ENCODE data around the gene PAX7.

DNA sequence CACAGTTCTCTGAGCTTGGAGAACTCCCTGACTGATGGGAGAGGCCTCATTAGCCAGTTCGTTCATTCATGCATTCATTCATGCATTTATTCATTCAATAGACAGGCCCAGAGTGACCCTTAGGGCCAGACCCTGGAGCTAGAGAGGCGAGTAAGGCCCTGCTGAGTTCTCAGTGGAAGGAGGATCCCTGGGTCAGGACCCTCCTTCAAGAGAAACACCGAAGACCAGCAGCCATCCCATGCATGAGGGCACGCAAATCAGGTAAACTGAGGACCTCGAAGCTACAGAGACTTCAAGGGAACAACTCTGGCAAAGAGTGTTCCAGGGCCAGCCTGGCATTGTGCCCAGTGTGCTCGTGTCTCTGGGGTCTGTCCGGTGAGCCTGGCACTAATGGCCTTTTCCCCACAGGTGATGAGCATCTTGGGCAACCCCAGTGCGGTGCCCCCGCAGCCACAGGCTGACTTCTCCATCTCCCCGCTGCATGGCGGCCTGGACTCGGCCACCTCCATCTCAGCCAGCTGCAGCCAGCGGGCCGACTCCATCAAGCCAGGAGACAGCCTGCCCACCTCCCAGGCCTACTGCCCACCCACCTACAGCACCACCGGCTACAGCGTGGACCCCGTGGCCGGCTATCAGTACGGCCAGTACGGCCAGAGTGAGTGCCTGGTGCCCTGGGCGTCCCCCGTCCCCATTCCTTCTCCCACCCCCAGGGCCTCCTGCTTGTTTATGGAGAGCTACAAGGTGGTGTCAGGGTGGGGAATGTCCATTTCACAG is 104.8 kb downstream of the PAX7 start:
- TF ChIP-seq PPARA (CRISPR knock-in tag; IDR thresholded peaks at IDR 0.05; ENCODE audit: borderline replicate concordance) (no peak), ZFP3 (CRISPR knock-in tag; IDR thresholded peaks at IDR 0.05) (no peak), GLIS3 (CRISPR knock-in tag; IDR thresholded peaks at IDR 0.05) (no peak), CSDC2 (CRISPR knock-in tag; IDR thresholded peaks at IDR 0.05) (no peak), ARNTL (CRISPR knock-in tag; IDR thresholded peaks at IDR 0.05; ENCODE audit: borderline replicate concordance, low read depth) (no peak), SNAI2 (CRISPR knock-in tag; IDR thresholded peaks at IDR 0.05) (no peak), ZNF70 (CRISPR knock-in tag; IDR thresholded peaks at IDR 0.05) (no peak), CREB5 (CRISPR knock-in tag; IDR thresholded peaks at IDR 0.05; ENCODE audit: low read depth) (no peak), ZFP30 (CRISPR knock-in tag; IDR thresholded peaks at IDR 0.05) (no peak), PATZ1 (CRISPR knock-in tag; IDR thresholded peaks at IDR 0.05; ENCODE audit: borderline replicate concordance) (no peak)
- TF ChIP-seq, protein P1, sequence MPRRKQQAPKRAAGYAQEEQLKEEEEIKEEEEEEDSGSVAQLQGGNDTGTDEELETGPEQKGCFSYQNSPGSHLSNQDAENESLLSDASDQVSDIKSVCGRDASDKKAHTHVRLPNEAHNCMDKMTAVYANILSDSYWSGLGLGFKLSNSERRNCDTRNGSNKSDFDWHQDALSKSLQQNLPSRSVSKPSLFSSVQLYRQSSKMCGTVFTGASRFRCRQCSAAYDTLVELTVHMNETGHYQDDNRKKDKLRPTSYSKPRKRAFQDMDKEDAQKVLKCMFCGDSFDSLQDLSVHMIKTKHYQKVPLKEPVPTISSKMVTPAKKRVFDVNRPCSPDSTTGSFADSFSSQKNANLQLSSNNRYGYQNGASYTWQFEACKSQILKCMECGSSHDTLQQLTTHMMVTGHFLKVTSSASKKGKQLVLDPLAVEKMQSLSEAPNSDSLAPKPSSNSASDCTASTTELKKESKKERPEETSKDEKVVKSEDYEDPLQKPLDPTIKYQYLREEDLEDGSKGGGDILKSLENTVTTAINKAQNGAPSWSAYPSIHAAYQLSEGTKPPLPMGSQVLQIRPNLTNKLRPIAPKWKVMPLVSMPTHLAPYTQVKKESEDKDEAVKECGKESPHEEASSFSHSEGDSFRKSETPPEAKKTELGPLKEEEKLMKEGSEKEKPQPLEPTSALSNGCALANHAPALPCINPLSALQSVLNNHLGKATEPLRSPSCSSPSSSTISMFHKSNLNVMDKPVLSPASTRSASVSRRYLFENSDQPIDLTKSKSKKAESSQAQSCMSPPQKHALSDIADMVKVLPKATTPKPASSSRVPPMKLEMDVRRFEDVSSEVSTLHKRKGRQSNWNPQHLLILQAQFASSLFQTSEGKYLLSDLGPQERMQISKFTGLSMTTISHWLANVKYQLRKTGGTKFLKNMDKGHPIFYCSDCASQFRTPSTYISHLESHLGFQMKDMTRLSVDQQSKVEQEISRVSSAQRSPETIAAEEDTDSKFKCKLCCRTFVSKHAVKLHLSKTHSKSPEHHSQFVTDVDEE (CRISPR knock-in tag; IDR thresholded peaks at IDR 0.05) = no peak
